Measurements from ENCODE around the gene CASS4.
"Not testable (repeated sequence)": the region's sequence is repeated elsewhere in the genome, so short reads cannot be mapped to it uniquely, and the experiment has no call there.

Gene CASS4

DNA sequence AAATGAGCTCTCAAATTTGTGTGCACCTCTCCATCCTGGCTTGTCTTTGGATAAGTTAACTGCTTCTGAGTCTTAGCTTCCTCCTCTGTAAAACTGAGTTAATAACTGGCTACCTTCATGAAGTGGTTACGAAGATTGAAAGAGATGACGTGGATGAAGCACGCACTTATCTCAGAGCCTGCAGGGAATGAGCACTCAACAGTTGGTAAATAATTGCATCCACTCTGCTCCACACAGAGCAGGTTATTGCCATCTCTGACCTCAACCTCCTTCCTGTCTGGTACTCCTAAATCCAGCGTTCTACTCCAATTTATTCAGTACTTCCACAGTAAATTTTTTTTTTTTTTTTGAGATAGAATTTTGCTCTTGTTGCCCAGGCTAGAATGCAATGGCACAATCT lies 26.9 kb upstream of the CASS4 start:
- no peak for DNase-seq (ENCODE audit: low spot score)
- TF ChIP-seq, protein P1, sequence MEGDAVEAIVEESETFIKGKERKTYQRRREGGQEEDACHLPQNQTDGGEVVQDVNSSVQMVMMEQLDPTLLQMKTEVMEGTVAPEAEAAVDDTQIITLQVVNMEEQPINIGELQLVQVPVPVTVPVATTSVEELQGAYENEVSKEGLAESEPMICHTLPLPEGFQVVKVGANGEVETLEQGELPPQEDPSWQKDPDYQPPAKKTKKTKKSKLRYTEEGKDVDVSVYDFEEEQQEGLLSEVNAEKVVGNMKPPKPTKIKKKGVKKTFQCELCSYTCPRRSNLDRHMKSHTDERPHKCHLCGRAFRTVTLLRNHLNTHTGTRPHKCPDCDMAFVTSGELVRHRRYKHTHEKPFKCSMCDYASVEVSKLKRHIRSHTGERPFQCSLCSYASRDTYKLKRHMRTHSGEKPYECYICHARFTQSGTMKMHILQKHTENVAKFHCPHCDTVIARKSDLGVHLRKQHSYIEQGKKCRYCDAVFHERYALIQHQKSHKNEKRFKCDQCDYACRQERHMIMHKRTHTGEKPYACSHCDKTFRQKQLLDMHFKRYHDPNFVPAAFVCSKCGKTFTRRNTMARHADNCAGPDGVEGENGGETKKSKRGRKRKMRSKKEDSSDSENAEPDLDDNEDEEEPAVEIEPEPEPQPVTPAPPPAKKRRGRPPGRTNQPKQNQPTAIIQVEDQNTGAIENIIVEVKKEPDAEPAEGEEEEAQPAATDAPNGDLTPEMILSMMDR (IDR thresholded peaks at IDR 0.05; ENCODE audit: extremely low read depth, missing control alignments) = no peak

DNA sequence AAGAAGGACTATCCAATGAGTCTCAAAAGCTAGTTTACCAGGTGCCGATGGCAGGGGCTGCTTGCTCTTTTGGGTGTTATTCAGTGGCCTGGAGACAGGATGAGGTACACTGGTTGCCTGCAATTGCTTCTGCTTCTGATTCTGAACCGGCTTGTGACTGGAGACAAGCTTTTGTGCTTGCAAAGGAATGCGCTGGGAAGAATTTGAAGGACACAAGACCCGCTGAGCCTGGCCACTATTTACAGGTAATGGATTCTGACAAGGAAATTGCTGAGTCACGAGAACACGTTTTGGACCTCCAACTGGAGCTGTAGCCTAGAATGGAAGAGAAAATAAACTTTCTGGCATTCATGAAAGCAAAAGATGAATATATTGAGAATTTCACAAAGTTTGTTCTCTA lies 25.8 kb upstream of the CASS4 start:
- TF ChIP-seq, protein P1 (IDR thresholded peaks at IDR 0.05; ENCODE audit: extremely low read depth, missing control alignments) = no peak
- no peak for DNase-seq (ENCODE audit: low spot score)

DNA sequence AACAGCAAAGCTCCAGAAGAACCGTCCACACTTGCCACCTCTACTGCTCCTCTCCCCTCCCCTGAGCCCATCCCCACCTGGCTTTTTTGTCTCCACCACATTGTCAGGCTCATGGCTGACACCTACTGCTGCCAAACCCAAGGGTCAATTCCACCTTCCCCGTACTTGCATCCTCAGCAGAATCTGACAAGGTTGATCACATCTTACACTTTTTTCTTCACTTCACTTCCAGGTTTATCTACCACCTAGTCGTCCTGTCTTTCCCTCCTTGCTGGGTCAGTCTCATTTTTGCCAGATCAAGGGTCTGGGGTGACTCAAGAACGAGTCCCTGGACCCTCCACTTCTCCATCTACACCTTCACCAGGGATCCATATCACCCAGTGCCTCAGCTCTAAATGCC lies 23.2 kb upstream of the CASS4 start:
- TF ChIP-seq, protein P1 (IDR thresholded peaks at IDR 0.05; ENCODE audit: extremely low read depth, missing control alignments) = no peak
- DNase-seq (ENCODE audit: low spot score) = no peak

DNA sequence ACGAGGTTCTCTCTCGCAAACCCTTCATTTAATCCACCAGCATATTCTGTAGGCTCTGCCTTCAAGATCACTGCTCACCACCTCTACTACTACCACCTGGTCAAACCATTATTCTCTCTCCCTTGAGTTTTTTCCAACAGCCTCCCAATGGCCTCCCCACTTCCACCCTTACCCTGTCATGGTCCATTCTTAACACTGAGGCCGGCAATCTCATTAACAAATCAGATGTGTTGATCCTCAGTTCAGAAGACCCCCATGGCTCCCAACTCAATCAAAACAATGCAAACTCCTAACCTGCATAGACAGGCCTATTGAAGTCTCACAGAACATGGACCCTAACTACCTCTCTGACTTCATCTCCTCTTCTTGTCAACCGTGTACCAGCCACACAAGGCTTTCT lies 22.3 kb upstream of the CASS4 start:
- TF ChIP-seq, protein P1 (IDR thresholded peaks at IDR 0.05; ENCODE audit: extremely low read depth, missing control alignments) = no peak
- DNase-seq (ENCODE audit: low spot score) = no peak

DNA sequence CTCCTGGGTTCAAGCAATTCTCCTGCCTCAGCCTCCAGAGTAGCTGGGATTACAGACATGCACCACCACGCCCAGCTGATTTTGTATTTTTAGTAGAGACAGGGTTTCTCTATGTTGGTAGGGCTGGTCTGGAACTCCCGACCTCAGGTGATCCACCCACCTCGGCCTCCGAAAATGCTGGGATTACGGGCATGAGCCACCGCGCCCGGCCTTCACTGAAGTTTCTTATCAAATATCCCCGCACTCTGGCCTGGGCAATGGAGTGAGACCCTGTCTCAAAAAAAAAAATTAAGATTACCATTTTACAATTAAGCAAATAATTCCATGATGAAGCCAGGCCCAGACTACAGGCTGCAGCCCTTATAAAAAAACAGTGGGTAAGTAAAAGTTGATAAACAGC lies 21.7 kb upstream of the CASS4 start:
- DNase-seq (ENCODE audit: low spot score) = not testable (repeated sequence)

DNA sequence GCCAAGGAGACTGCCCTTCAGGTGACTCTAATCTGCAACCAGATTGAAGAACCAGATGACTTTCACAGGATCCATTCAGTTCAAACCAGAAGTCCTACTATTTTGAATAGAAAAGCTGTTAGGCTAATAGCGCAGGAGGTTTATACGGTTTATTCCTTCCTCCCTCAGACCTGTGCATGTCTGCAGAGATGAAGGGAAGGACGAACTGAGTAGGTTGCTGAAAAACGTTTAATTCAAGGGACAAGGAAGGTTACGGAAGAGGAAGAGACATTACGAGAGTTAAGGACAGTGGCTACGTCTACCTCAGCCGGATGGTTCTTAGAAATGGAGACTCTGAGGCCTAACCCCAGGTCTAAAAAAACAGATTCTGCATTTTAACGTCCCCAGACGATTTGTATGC lies 21.0 kb upstream of the CASS4 start:
- no peak for DNase-seq (ENCODE audit: low spot score)
- TF ChIP-seq, protein P1 (IDR thresholded peaks at IDR 0.05; ENCODE audit: extremely low read depth, missing control alignments) = no peak

DNA sequence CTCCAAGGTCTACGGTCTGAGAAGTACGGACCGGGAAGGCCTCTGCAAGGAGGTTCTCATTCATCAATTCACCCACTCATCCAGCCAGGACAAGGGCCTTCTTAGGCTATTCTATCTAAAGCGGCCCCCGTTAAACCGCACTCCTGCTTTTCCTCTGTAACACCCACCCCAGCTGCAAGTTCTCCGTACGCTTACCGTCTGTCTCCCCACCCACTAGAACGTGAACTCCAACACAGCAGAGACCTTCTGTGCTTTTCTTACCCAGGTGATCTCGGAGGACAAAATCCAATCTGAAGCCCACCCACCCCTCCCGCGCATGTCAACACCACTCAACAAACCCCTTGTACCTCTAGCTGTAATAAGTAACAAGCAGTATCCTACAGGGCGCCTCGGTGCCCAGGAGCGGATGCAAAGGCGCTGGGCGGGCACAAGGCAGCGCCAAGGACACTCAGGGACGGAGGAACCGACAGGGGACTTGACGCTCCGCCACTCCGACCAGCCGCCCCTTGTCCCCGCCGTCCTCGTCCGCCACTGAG lies 20.4 kb upstream of the CASS4 start:
- DNase-seq (ENCODE audit: low spot score) = no peak
- TF ChIP-seq, protein P1 (IDR thresholded peaks at IDR 0.05; ENCODE audit: extremely low read depth, missing control alignments) = no peak

DNA sequence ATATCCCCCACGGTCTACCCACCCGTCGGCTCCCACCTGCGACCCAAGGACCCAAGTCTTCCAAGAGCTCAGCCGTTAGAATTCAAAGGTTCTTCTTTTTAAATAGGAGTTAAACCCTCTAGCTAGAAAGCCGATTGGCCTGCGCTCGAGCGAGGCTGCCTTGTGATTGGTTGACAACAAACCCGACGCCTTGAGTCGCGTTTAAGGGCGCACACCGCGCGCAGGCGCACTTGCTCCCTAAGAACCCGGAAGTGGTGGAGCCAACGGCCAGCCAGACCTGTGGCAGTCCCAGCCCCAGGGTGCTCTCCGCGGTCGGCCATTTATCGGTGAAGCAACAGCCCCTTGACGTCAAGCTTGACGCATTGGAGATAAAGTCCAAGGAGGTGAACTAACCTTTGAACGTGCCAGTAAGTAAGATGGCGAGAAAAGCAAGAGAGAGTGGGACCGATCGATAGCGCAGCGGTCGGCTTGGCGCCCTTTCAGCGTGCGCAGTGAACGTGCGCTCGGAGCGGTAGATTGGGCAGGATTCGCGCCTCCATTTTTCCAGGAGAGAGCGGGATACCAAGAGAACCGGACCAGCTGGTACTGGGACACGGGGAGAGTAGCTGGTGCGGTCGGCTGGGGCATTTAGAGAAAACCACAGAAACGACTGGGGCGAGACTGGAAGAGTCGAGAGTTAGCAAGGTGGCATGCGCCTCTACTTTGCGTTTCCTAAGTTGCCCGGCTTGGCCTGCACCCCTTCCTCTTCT lies 19.8 kb upstream of the CASS4 start, which contains the start of the genes AURKA and CSTF1:
TSS of gene AURKA (minus strand) at position 84 of the 749 bp plus-strand sequence. CDS start 4,018 bp downstream, outside the sequence.
TSS of gene CSTF1 (plus strand) at position 514 of the 749 bp plus-strand sequence. CDS start 2,908 bp downstream, outside the sequence.
- TF ChIP-seq, protein P1 (IDR thresholded peaks at IDR 0.05; ENCODE audit: extremely low read depth, missing control alignments) = no peak
- DNase-seq (ENCODE audit: low spot score) = peak; percentile 96

Data from GM20000 (cell line).